ENCODE data around the gene MXD1.

Gene MXD1

GRCh38 chr2:69931832-69932595 lies 17.1 kb downstream of the MXD1 start:
- H3K79me2 ChIP-seq (ENCODE audit: control insufficient read depth, low read length), result no peaks in the 10 kb centered on the region
- no peaks in the 10 kb centered on the region for H3K4me1 ChIP-seq (ENCODE audit: control insufficient read depth, low read length)
- H3K9me2 ChIP-seq (replicated peaks; ENCODE audit: control insufficient read depth, low read length), result no peaks in the 10 kb centered on the region
- peaks cover 5% of the 10 kb centered on the region; the same call in 1 of the 2 replicates for H3K36me3 ChIP-seq (ENCODE audit: control insufficient read depth, low read length)
- H3K4me2 ChIP-seq (ENCODE audit: low read length), result no peak overlapping the region
- H3F3A ChIP-seq (ENCODE audit: control insufficient read depth, insufficient read depth), result no peaks in the 10 kb centered on the region
- H3K4me3 ChIP-seq (ENCODE audit: low read length), result no peak overlapping the region
- no peak for TF ChIP-seq CTCF (IDR thresholded peaks at IDR 0.05; ENCODE audit: low read depth, low read length, poor library complexity, severe bottlenecking)
- TF ChIP-seq EZH2phosphoT487 (IDR thresholded peaks at IDR 0.05; ENCODE audit: borderline replicate concordance, low read length), result no peak
- no peaks in the 10 kb centered on the region for H4K20me1 ChIP-seq (ENCODE audit: control insufficient read depth, insufficient read depth, low read depth, low read length)
- no peak overlapping the region for H3K27ac ChIP-seq (ENCODE audit: low read depth, low read length)
- no peaks in the 10 kb centered on the region for H3K9me3 ChIP-seq (ENCODE audit: control insufficient read depth, insufficient read depth, low read length)
- H3K27me3 ChIP-seq (ENCODE audit: control insufficient read depth, low read length), result no peaks in the 10 kb centered on the region

- Histone ChIP-seq H3F3A (ENCODE audit: control insufficient read depth, insufficient read depth) (no peaks in the 10 kb centered on the region), H3K27me3 (ENCODE audit: control insufficient read depth, low read length) (no peaks in the 10 kb centered on the region), H3K27ac (ENCODE audit: low read depth, low read length) (no peak overlapping the region), H3K4me2 (ENCODE audit: low read length) (no peak overlapping the region), H3K79me2 (ENCODE audit: control insufficient read depth, low read length) (no peaks in the 10 kb centered on the region), H3K9me2 (replicated peaks; ENCODE audit: control insufficient read depth, low read length) (no peaks in the 10 kb centered on the region), H3K36me3 (ENCODE audit: control insufficient read depth, low read length) (peaks cover 5% of the 10 kb centered on the region; the same call in 1 of the 2 replicates), H3K4me3 (ENCODE audit: low read length) (no peak overlapping the region), H3K4me1 (ENCODE audit: control insufficient read depth, low read length) (no peaks in the 10 kb centered on the region), H4K20me1 (ENCODE audit: control insufficient read depth, insufficient read depth, low read depth, low read length) (no peaks in the 10 kb centered on the region), H3K9me3 (ENCODE audit: control insufficient read depth, insufficient read depth, low read length) (no peaks in the 10 kb centered on the region)
- TF ChIP-seq CTCF (IDR thresholded peaks at IDR 0.05; ENCODE audit: low read depth, low read length, poor library complexity, severe bottlenecking) (no peak), EZH2phosphoT487 (IDR thresholded peaks at IDR 0.05; ENCODE audit: borderline replicate concordance, low read length) (no peak)
Measured at GRCh38 chr2:69932596-69932922, 17.6 kb downstream of the MXD1 start.

GRCh38 chr2:69933254-69933828 lies 18.4 kb downstream of the MXD1 start:
- Histone ChIP-seq H3K4me2 (ENCODE audit: low read length) (no peak overlapping the region), H3K79me2 (ENCODE audit: control insufficient read depth, low read length) (no peaks in the 10 kb centered on the region), H3K27me3 (ENCODE audit: control insufficient read depth, low read length) (no peaks in the 10 kb centered on the region), H3K36me3 (ENCODE audit: control insufficient read depth, low read length) (peaks cover 9% of the 10 kb centered on the region; the same call in 1 of the 2 replicates), H3K9me3 (ENCODE audit: control insufficient read depth, insufficient read depth, low read length) (no peaks in the 10 kb centered on the region), H3K4me1 (ENCODE audit: control insufficient read depth, low read length) (no peaks in the 10 kb centered on the region), H3K4me3 (ENCODE audit: low read length) (no peak overlapping the region), H3K27ac (ENCODE audit: low read depth, low read length) (no peak overlapping the region), H3F3A (ENCODE audit: control insufficient read depth, insufficient read depth) (no peaks in the 10 kb centered on the region), H4K20me1 (ENCODE audit: control insufficient read depth, insufficient read depth, low read depth, low read length) (no peaks in the 10 kb centered on the region), H3K9me2 (replicated peaks; ENCODE audit: control insufficient read depth, low read length) (no peaks in the 10 kb centered on the region)
- TF ChIP-seq EZH2phosphoT487 (IDR thresholded peaks at IDR 0.05; ENCODE audit: borderline replicate concordance, low read length) (no peak), CTCF (IDR thresholded peaks at IDR 0.05; ENCODE audit: low read depth, low read length, poor library complexity, severe bottlenecking) (no peak)
